ENCODE measurements around the gene TRIM33. TPM values are rescaled to one million over a fixed set of nuclear protein-coding genes. Genes with fewer than 3 reads are reported as not detected.

Gene TRIM33
- total and polyA plus RNA-seq, 2 of the 13 experiments (the other 11 are each of a cell fraction or from before 2014, with no cell fraction given) = 35.5 to 42.2 TPM

DNA sequence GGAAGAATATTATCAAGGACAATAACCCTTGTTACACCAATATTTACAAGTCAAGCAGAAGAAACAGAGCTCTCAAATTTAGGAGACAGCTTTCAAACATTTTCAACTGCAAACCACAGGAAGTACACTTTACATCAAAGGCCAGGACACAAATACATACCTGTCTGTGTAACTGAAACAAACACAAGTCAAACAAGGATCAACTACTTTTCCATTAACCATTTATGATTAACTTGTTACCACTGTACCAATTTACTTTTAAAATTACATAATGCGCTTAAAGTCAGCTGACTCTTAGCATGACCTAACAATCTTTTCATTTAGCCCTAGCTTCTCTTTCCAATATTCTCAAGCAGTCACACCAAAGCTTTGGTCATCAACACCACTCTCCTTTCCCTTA, 43.5 kb downstream of the TRIM33 start (continued):
- TF ChIP-seq, protein P1, sequence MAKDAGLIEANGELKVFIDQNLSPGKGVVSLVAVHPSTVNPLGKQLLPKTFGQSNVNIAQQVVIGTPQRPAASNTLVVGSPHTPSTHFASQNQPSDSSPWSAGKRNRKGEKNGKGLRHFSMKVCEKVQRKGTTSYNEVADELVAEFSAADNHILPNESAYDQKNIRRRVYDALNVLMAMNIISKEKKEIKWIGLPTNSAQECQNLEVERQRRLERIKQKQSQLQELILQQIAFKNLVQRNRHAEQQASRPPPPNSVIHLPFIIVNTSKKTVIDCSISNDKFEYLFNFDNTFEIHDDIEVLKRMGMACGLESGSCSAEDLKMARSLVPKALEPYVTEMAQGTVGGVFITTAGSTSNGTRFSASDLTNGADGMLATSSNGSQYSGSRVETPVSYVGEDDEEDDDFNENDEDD (CRISPR knock-in tag; IDR thresholded peaks at IDR 0.05; ENCODE audit: borderline replicate concordance) = peak; percentile 43; the same call in 1 of the 2 replicates
- no peak for TF ChIP-seq PTBP1 (IDR thresholded peaks at IDR 0.05; ENCODE audit: low read depth, low read length, poor library complexity, severe bottlenecking)
- TF ChIP-seq SRSF1 (optimal IDR thresholded peaks at IDR 0.05; ENCODE audit: low read depth, low read length) = no peak
- peak; percentile 87 for TF ChIP-seq MEIS2 (CRISPR knock-in tag; IDR thresholded peaks at IDR 0.05)
- TF ChIP-seq NR2F2 (IDR thresholded peaks at IDR 0.05; ENCODE audit: borderline replicate concordance, low read depth) = peak; percentile 88
- no peak for TF ChIP-seq ZNF354B (CRISPR knock-in tag; IDR thresholded peaks at IDR 0.05)
- TF ChIP-seq IRX3 (CRISPR knock-in tag; IDR thresholded peaks at IDR 0.05; ENCODE audit: borderline replicate concordance, low read depth) = no peak
- no peak for TF ChIP-seq ZNF670 (CRISPR knock-in tag; IDR thresholded peaks at IDR 0.05; ENCODE audit: borderline replicate concordance)
- TF ChIP-seq MZF1 (CRISPR knock-in tag; IDR thresholded peaks at IDR 0.05; ENCODE audit: borderline replicate concordance) = no peak
- TF ChIP-seq MEF2D (CRISPR knock-in tag; IDR thresholded peaks at IDR 0.05) = peak; percentile 82; the same call in 1 of the 2 replicates
- peak; percentile 95 for TF ChIP-seq FOXO1 (CRISPR knock-in tag; IDR thresholded peaks at IDR 0.05)
- TF ChIP-seq NFRKB (IDR thresholded peaks at IDR 0.05) = no peak
- no peak for TF ChIP-seq RFXANK (CRISPR knock-in tag; IDR thresholded peaks at IDR 0.05)
- TF ChIP-seq NR2F6 (IDR thresholded peaks at IDR 0.05) = peak; percentile 89
- peak; percentile 82 for TF ChIP-seq NR2F6 (CRISPR knock-in tag; IDR thresholded peaks at IDR 0.05)
- peak; percentile 78 for TF ChIP-seq HNRNPUL1 (IDR thresholded peaks at IDR 0.05; ENCODE audit: low read depth, low read length)
- no peak for TF ChIP-seq ZNF616 (CRISPR knock-in tag; IDR thresholded peaks at IDR 0.05; ENCODE audit: low read depth)
- peak; percentile 81 for TF ChIP-seq ARNTL (CRISPR knock-in tag; IDR thresholded peaks at IDR 0.05)
- TF ChIP-seq TAF1 (CRISPR knock-in tag; IDR thresholded peaks at IDR 0.05) = 0 out of 2 replicates have a peak, but pooled peaks have one; percentile 21
- TF ChIP-seq AHR (CRISPR knock-in tag; IDR thresholded peaks at IDR 0.05) = no peak
- peak; percentile 58 for TF ChIP-seq TBL1XR1 (IDR thresholded peaks at IDR 0.05; ENCODE audit: borderline replicate concordance, low read length, partially characterized antibody)
- TF ChIP-seq ZNF547 (CRISPR knock-in tag; IDR thresholded peaks at IDR 0.05) = no peak
- peak; percentile 97 for TF ChIP-seq HDAC2 (CRISPR knock-in tag; IDR thresholded peaks at IDR 0.05)
- TF ChIP-seq MXD4 (CRISPR knock-in tag; IDR thresholded peaks at IDR 0.05) = no peak; the same call in 1 of the 2 replicates
- TF ChIP-seq GPN1 (CRISPR knock-in tag; IDR thresholded peaks at IDR 0.05; ENCODE audit: borderline replicate concordance) = no peak
- no peak for TF ChIP-seq ZC3H13 (CRISPR knock-in tag; IDR thresholded peaks at IDR 0.05)
- TF ChIP-seq, protein P2, sequence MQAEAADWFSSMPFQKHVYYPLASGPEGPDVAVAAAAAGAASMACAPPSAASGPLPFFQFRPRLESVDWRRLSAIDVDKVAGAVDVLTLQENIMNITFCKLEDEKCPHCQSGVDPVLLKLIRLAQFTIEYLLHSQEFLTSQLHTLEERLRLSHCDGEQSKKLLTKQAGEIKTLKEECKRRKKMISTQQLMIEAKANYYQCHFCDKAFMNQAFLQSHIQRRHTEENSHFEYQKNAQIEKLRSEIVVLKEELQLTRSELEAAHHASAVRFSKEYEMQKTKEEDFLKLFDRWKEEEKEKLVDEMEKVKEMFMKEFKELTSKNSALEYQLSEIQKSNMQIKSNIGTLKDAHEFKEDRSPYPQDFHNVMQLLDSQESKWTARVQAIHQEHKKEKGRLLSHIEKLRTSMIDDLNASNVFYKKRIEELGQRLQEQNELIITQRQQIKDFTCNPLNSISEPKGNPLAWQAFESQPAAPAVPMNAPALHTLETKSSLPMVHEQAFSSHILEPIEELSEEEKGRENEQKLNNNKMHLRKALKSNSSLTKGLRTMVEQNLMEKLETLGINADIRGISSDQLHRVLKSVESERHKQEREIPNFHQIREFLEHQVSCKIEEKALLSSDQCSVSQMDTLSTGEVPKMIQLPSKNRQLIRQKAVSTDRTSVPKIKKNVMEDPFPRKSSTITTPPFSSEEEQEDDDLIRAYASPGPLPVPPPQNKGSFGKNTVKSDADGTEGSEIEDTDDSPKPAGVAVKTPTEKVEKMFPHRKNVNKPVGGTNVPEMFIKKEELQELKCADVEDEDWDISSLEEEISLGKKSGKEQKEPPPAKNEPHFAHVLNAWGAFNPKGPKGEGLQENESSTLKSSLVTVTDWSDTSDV (CRISPR knock-in tag; IDR thresholded peaks at IDR 0.05) = no peak
- peak; percentile 78 for TF ChIP-seq PHF21A (CRISPR knock-in tag; IDR thresholded peaks at IDR 0.05)
- TF ChIP-seq HOXA7 (CRISPR knock-in tag; IDR thresholded peaks at IDR 0.05) = no peak
- TF ChIP-seq CBFB (CRISPR knock-in tag; IDR thresholded peaks at IDR 0.05) = peak; percentile 93
- TF ChIP-seq FOXK2 (IDR thresholded peaks at IDR 0.05) = peak; percentile 79
- no peak for TF ChIP-seq ZNF775 (CRISPR knock-in tag; IDR thresholded peaks at IDR 0.05; ENCODE audit: borderline replicate concordance)
- no peak for TF ChIP-seq ZFX (CRISPR knock-in tag; IDR thresholded peaks at IDR 0.05; ENCODE audit: low read depth)
